Stimulated activated CD4-positive, alpha-beta T cell treated with anti-CD3 and anti-CD28 coated beads, Interleukin-12 subunit alpha, Interleukin-12 subunit beta, amount 100 ng/mL, for 48 hours (primary cell): ENCODE results near the gene DENND10.
"Not testable (repeated sequence)": the region's sequence is repeated elsewhere in the genome, so short reads cannot be mapped to it uniquely, and the experiment has no call there.

Source experiments
- DNase-seq, 3 donors: peaks; one replicate each; pipeline ENCODE4 v3.0.0-alpha.2; 2020; ENCODE audit warnings: low read depth in 2 of 3, low spot score in 1 of 3

Gene DENND10

GRCh38 chr10:119096641-119097415 lies 7.1 kb upstream of the DENND10 start:
- not testable (repeated sequence) for DNase-seq

DNA sequence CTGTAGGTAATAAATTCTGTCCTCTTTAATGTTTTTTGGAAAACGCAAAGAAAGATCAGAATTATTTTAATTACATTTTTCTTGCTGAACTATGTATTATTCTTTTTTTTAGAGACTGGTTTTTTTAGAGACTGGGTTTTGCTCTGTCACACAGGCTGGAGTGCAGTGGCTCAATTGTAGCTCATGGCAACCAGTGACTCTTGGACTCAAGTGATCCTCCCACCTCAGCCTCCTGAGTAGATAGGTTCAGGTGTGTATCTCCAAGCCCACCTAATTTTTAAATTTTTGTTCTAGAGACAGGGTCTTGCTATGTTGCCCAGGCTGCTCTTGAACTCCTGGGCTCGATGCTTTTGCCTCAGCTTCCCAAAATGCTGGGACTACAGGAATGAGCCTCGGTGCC lies 5.3 kb upstream of the DENND10 start:
- no peak for DNase-seq

- DNase-seq, result no peak
These were observed 3.3 kb upstream of the DENND10 start for GRCh38 chr10:119100434-119101238.

DNA sequence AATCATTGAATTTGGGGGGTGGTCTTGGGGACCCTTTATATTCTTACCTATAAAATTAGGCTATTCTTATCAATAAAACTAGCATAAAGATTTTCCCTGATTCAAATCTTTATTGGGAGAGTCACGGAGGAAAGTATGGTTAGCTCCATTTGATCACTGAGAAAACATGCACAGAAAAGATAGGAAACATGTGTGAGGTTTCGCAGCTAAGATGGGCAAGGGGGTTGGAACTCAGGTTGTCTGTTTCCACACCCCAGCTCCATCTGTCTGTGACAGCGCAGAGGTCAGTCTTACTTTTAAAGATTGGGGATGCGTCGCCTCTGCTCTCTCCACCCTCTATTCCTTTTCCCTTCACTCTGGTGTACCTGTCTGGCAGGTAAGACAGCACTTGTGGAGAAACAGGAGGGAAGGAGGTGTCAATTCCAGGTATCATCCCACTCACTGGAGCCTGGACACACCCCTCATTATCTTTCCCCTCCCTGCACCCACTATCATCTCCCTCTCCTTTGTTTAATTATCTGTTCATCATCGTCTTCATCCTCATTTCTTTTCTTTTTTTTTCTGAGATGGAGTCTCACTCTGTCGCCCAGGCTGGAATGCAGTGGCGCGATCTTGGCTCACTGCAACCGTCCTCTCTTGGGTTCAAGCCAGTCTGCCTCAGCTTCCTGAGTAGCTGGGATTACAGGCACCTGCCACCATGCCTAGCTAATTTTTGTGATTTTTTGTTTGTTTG lies 2.4 kb upstream of the DENND10 start:
- no peak for DNase-seq

- no peak for DNase-seq
These were observed 541 bp upstream of the DENND10 start for GRCh38 chr10:119103241-119103902.

DNA sequence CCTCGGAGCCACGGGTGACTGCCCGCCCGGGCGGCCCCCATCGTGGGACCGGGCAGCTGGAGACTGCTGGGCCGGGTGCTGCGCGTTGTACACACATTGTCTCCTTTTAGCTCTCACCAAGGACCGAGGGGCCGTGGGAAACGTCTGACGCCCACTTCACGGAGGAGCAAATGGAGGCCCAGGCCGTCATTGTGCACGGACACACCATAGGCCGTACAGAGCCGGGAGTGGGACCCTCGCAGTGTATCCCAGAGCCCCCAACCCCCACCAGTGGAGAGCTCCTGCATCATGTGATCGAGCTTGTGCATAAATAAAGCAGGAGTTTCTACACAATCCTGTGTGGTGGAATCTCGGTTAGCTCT lies 722 bp downstream of the DENND10 start:
- DNase-seq, result no peak

DNA sequence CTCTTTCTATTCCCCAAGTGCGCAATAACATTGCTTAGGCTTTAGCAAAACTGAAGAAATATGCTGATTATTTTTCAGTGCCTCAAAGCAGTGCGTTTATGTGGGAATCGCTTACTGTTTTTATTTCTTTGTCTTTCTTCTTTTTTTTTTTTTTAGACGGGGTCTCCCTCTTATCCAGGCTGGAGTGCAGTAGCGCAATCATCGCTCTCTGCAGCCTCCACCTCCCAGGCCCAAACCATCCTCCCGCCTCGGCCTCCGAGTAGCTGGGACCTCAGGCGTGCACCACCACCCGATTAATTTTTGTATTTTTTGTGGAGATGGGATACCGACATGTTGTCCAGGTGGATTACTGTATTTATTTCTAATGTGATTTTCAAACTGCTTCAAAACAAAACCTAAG lies 1.2 kb downstream of the DENND10 start:
- no peak for DNase-seq

DNA sequence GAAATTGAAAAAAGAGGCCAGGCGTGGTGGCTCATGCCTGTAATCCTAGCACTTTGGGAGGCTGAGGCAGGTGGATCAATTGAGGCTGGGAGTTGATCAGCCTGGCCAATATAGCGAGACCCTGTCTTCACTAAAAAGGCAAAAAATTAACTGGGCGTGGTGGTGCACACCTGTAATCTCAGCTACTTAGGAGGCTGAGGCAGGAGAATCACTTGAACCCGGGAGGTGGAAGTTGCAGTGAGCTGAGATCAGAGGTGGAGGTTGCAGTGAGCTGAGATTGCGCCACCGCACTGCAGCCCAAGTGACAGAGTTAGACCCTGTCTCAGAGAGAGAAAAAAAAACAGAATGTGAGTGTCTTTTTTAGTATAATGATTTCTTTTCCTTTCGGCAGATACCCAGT lies 2.0 kb downstream of the DENND10 start:
- DNase-seq, result not testable (repeated sequence)

DNA sequence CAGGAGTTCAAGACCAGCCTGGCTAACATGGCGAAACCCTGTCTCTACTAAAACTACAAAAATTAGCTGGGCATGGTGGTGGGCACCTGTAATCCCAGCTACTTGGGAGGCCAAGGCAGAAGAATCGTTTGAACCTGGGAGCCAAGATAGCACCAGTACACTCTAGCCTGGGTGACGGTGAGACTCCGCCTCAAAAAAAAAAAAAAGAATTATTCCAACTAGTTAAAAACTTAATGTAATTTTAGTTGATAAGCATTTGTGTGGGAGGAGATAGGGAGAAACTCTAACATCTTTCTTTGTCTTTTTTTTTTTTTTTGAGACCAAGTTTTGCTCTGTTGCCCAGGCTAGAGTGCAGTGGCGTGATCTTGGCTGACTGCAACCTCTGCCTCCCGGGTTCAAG lies 3.2 kb downstream of the DENND10 start:
- DNase-seq, result not testable (repeated sequence)

GRCh38 chr10:119107771-119108170 lies 3.9 kb downstream of the DENND10 start:
- not testable (repeated sequence) for DNase-seq

- no peak for DNase-seq
These were observed 8.1 kb downstream of the DENND10 start for GRCh38 chr10:119112056-119112455.

- no peak for DNase-seq
These were observed 10.1 kb downstream of the DENND10 start for GRCh38 chr10:119113751-119114732.

DNA sequence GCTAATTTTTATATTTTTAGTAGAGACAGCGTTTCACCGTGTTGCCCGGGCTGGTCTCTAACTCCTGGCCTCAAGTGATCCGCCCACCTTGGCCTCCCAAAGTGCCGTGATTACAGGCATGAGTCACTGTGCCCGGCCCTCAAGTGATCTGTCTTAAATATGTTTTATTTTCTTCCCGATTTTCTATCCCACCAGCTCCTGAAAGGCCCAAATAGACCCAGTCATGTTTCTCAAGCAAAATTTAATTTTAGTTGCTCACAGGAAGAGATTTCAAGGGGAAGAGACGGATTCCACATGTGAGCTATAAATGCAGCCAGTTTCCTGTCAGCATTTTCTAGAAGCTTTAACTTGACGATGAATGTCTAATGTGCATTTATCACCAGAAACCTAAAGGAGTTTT lies 12.0 kb downstream of the DENND10 start:
- no peak for DNase-seq

- DNase-seq, result no peak
These were observed 12.5 kb downstream of the DENND10 start for GRCh38 chr10:119116326-119116951.

GRCh38 chr10:119118231-119118630 lies 14.3 kb downstream of the DENND10 start:
- DNase-seq, result no peak

GRCh38 chr10:119119400-119119799 lies 15.5 kb downstream of the DENND10 start:
- no peak for DNase-seq

- DNase-seq, result no peak
These were observed 16.5 kb downstream of the DENND10 start for GRCh38 chr10:119120413-119120867.

DNA sequence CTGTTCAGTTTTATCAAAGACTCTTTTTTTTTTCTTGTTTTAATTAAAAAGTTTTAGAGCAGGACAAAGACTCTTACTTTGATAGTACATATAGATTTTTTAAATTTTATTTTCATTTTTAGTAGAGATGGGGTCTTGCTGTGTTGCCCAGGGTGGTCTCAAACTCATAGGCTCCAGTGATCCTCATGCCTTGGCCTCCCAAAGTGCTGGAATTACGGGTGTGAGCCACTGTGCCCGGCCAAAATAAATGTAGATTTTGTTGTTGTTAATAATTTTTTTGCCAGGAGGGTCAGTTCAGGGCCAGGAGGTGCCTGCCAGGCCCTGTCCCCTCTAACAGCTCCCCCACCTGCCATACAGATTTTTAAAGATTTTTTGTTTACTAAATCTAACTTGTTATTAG lies 17.0 kb downstream of the DENND10 start:
- DNase-seq, result no peak

GRCh38 chr10:119125942-119126341 lies 22.0 kb downstream of the DENND10 start:
- DNase-seq, result no peak

DNA sequence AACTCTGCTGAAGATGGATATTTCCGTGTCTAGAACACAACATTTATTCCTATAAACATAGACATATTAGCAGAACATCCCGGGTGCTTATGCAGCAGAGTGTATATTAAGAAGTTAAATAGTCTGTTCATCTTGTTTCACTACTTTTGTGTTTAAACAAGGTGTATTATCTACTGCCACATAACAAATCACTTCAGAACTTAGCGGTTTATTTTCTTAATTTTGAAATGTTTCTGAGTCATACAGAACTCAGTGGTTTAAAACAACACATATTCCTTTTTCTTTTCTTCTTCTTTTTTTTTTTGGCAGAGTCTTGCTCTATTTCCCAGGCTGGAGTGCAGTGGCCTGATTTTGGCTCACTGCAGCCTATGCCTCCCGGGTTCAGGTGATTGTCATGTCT lies 25.8 kb downstream of the DENND10 start:
- DNase-seq, result no peak
